GM21528 (cell line): ENCODE data around the gene CAPZA1.

Experiments used
- ATAC-seq: cut with Tn5 transposase; IDR thresholded peaks from one replicate; pipeline ENCODE4 v1.9.1; 2021; ENCODE audit warnings: mild to moderate bottlenecking, moderate library complexity; ENCODE audit not compliant: unreplicated experiment, low FRiP score

Gene CAPZA1

GRCh38 chr1:112674986-112675727 lies 55.5 kb downstream of the CAPZA1 start:
- peak; percentile 37 for ATAC-seq

GRCh38 chr1:112675728-112676381 lies 56.2 kb downstream of the CAPZA1 start:
- no peak for ATAC-seq

- ATAC-seq: no peak
Measured at GRCh38 chr1:112676543-112676942, 56.9 kb downstream of the CAPZA1 start.

- no peak for ATAC-seq
Measured at GRCh38 chr1:112677501-112677900, 57.9 kb downstream of the CAPZA1 start.

- no peak for ATAC-seq
Measured at GRCh38 chr1:112678605-112679004, 59.0 kb downstream of the CAPZA1 start.

- no peak for ATAC-seq
Measured at GRCh38 chr1:112685913-112686312, 66.3 kb downstream of the CAPZA1 start.

- no peak for ATAC-seq
Measured at GRCh38 chr1:112686417-112686816, 66.8 kb downstream of the CAPZA1 start.

- no peak for ATAC-seq
Measured at GRCh38 chr1:112686835-112687234, 67.2 kb downstream of the CAPZA1 start.

- no peak for ATAC-seq
Measured at GRCh38 chr1:112687361-112687760, 67.7 kb downstream of the CAPZA1 start.

- ATAC-seq: no peak
Measured at GRCh38 chr1:112687785-112688496, 68.3 kb downstream of the CAPZA1 start.

GRCh38 chr1:112688781-112689193 lies 69.2 kb downstream of the CAPZA1 start:
- no peak for ATAC-seq

- ATAC-seq: no peak
Measured at GRCh38 chr1:112689196-112689841, 69.7 kb downstream of the CAPZA1 start.

- ATAC-seq: no peak
Measured at GRCh38 chr1:112689842-112690237, 70.2 kb downstream of the CAPZA1 start.

- no peak for ATAC-seq
Measured at GRCh38 chr1:112692681-112693080, 73.0 kb downstream of the CAPZA1 start.

GRCh38 chr1:112693821-112694220 lies 74.2 kb downstream of the CAPZA1 start:
- ATAC-seq: no peak

GRCh38 chr1:112694363-112694929 lies 74.8 kb downstream of the CAPZA1 start:
- ATAC-seq: no peak

GRCh38 chr1:112695276-112695675 lies 75.6 kb downstream of the CAPZA1 start:
- no peak for ATAC-seq

GRCh38 chr1:112696578-112697314 lies 77.1 kb downstream of the CAPZA1 start:
- ATAC-seq: no peak

- ATAC-seq: no peak
Measured at GRCh38 chr1:112697781-112698201, 78.2 kb downstream of the CAPZA1 start.
